ENCODE results near the gene ZNF296.
A peak's percentile ranks its signal among the peaks of the same experiment; 100 is the strongest.

Gene ZNF296

GRCh38 chr19:45079063-45079910 lies 3.0 kb upstream of the ZNF296 start, which contains the start of gene GEMIN7:
TSS of gene GEMIN7 (plus strand) at chr19:45079260. CDS start at chr19:45090115, 10,855 bp downstream.
- peak; percentile 85 for DNase-seq

- no peak for DNase-seq
Measured at GRCh38 chr19:45078390-45079062, 2.2 kb upstream of the ZNF296 start.

- DNase-seq = no peak
Measured at GRCh38 chr19:45076851-45077730, 813 bp upstream of the ZNF296 start.

GRCh38 chr19:45075301-45076028 lies 813 bp downstream of the ZNF296 start:
- peak; percentile 58 for DNase-seq

- DNase-seq = no peak
Measured at GRCh38 chr19:45074744-45075300, 1.5 kb downstream of the ZNF296 start.

GRCh38 chr19:45071969-45072790 lies 4.1 kb downstream of the ZNF296 start:
- no peak for DNase-seq

- no peak for DNase-seq
Measured at GRCh38 chr19:45071545-45071938, 4.7 kb downstream of the ZNF296 start.

GRCh38 chr19:45070861-45071544 lies 5.3 kb downstream of the ZNF296 start:
- no peak for DNase-seq

GRCh38 chr19:45070214-45070613 lies 6.1 kb downstream of the ZNF296 start:
- DNase-seq = no peak

GRCh38 chr19:45069056-45069455 lies 7.2 kb downstream of the ZNF296 start:
- DNase-seq = no peak

- DNase-seq = no peak
Measured at GRCh38 chr19:45068041-45068440, 8.2 kb downstream of the ZNF296 start.

- no peak for DNase-seq
Measured at GRCh38 chr19:45066921-45067661, 9.2 kb downstream of the ZNF296 start.

- no peak for DNase-seq
Measured at GRCh38 chr19:45063851-45064801, 12.2 kb downstream of the ZNF296 start.

GRCh38 chr19:45061965-45062364 lies 14.3 kb downstream of the ZNF296 start:
- no peak for DNase-seq

GRCh38 chr19:45059258-45059965 lies 16.9 kb downstream of the ZNF296 start:
- peak; percentile 84 for DNase-seq

GRCh38 chr19:45058622-45059159 lies 17.6 kb downstream of the ZNF296 start:
- no peak for DNase-seq

- no peak for DNase-seq
Measured at GRCh38 chr19:45057444-45057843, 18.8 kb downstream of the ZNF296 start.

GRCh38 chr19:45056831-45057230 lies 19.4 kb downstream of the ZNF296 start:
- DNase-seq = no peak

Data from activated CD4-positive, alpha-beta T cell treated with anti-CD3 and anti-CD28 coated beads, Interleukin-2, amount 50 U/mL, for 16 hours (primary cell).